WTC11 (cell line): ENCODE measurements around the gene SYCP1.

Experiments used
- ATF1 ChIP-seq: sonication (generic); formaldehyde crosslinking; IDR thresholded peaks from 2 replicates; pipeline ENCODE4 v1.8.1; 2023; ENCODE audit warnings: mild to moderate bottlenecking, moderate library complexity, missing genetic modification reagents
- HMGA2 ChIP-seq: fragments of 250-450 bp; sonication (Bioruptor Pico); IDR thresholded peaks from 2 replicates; pipeline ENCODE4 v1.4.0; 2021; ENCODE audit warnings: mild to moderate bottlenecking, moderate library complexity
- IRF2 ChIP-seq: sonication (generic); formaldehyde crosslinking; IDR thresholded peaks from 2 replicates; pipeline ENCODE4 v1.8.0; 2022; ENCODE audit warnings: low read depth, missing genetic modification reagents, borderline replicate concordance
- JUN ChIP-seq: sonication (generic); formaldehyde crosslinking; IDR thresholded peaks from 2 replicates; pipeline ENCODE4 v1.8.0; 2023; ENCODE audit warnings: mild to moderate bottlenecking, missing genetic modification reagents
- ZNF317 ChIP-seq: sonication (generic); formaldehyde crosslinking; IDR thresholded peaks from 2 replicates; pipeline ENCODE4 v1.8.1; 2023; ENCODE audit warnings: low read depth, mild to moderate bottlenecking, moderate library complexity, missing genetic modification reagents, borderline replicate concordance
- TF ChIP-seq, protein P1 (sequence below): fragments of 200-600 bp; IDR thresholded peaks from 2 replicates; pipeline ENCODE4 v1.8.0; 2022; ENCODE audit warnings: antibody characterized with exemption
- TF ChIP-seq, protein P2 (sequence below): sonication (generic); formaldehyde crosslinking; IDR thresholded peaks from 2 replicates; pipeline ENCODE4 v1.8.0; 2022; ENCODE audit warnings: mild to moderate bottlenecking, missing genetic modification reagents
- TF ChIP-seq, protein P3 (sequence below): sonication (generic); formaldehyde crosslinking; IDR thresholded peaks from 2 replicates; pipeline ENCODE4 v1.8.0; 2022; ENCODE audit warnings: mild to moderate bottlenecking, missing genetic modification reagents
- TF ChIP-seq, protein P4 (sequence below): sonication (generic); formaldehyde crosslinking; conservative IDR thresholded peaks from 2 replicates; pipeline ENCODE4 v1.8.1; 2023; ENCODE audit warnings: mild to moderate bottlenecking, low read depth, missing genetic modification reagents, moderate library complexity
- TF ChIP-seq, protein P5 (sequence below): sonication (generic); formaldehyde crosslinking; IDR thresholded peaks from 2 replicates; pipeline ENCODE4 v1.8.0; 2022; ENCODE audit warnings: missing genetic modification reagents
- TF ChIP-seq, protein P6 (sequence below): sonication (generic); formaldehyde crosslinking; IDR thresholded peaks from 2 replicates; pipeline ENCODE4 v1.8.1; 2023; ENCODE audit warnings: mild to moderate bottlenecking, missing genetic modification reagents, moderate library complexity

DNA sequence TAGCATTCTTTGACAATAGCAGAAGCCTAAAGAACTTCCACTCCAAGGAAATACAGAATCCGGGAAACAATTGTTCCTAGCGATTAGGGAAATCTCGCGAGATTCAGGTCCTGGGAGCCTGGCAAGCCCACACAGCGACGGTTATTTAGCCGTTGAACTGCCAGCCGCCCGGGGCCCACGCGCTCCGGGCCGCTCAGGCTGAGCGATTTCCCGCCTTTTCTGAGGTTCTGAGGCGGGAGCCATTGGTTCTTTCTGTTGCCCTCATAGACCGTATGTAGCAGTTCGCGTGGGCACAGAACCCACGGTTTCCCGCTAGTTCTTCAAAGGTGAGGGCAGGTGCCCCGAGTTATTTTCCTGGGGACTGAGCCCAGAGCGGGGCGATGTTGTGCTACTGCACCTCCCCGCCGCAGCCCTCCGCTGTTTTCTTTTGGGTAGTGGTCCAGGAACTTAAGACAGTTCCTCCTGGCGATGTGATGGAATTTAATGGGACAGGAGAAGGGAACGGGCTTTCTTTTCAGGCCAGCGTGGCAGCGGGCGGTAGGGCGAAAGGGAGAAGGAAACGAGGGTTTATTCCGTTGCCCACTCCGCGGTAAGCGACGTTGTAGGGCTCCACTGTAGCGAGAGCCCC, at the start of gene SYCP1:
- TF ChIP-seq HMGA2 (CRISPR knock-in tag) (no peak), IRF2 (CRISPR knock-in tag) (no peak), JUN (CRISPR knock-in tag) (no peak), ATF1 (no peak), ZNF317 (CRISPR knock-in tag) (no peak)
- TF ChIP-seq, protein P1, sequence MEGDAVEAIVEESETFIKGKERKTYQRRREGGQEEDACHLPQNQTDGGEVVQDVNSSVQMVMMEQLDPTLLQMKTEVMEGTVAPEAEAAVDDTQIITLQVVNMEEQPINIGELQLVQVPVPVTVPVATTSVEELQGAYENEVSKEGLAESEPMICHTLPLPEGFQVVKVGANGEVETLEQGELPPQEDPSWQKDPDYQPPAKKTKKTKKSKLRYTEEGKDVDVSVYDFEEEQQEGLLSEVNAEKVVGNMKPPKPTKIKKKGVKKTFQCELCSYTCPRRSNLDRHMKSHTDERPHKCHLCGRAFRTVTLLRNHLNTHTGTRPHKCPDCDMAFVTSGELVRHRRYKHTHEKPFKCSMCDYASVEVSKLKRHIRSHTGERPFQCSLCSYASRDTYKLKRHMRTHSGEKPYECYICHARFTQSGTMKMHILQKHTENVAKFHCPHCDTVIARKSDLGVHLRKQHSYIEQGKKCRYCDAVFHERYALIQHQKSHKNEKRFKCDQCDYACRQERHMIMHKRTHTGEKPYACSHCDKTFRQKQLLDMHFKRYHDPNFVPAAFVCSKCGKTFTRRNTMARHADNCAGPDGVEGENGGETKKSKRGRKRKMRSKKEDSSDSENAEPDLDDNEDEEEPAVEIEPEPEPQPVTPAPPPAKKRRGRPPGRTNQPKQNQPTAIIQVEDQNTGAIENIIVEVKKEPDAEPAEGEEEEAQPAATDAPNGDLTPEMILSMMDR: no peak
- TF ChIP-seq, protein P2, sequence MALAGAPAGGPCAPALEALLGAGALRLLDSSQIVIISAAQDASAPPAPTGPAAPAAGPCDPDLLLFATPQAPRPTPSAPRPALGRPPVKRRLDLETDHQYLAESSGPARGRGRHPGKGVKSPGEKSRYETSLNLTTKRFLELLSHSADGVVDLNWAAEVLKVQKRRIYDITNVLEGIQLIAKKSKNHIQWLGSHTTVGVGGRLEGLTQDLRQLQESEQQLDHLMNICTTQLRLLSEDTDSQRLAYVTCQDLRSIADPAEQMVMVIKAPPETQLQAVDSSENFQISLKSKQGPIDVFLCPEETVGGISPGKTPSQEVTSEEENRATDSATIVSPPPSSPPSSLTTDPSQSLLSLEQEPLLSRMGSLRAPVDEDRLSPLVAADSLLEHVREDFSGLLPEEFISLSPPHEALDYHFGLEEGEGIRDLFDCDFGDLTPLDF (CRISPR knock-in tag): no peak
- TF ChIP-seq, protein P3, sequence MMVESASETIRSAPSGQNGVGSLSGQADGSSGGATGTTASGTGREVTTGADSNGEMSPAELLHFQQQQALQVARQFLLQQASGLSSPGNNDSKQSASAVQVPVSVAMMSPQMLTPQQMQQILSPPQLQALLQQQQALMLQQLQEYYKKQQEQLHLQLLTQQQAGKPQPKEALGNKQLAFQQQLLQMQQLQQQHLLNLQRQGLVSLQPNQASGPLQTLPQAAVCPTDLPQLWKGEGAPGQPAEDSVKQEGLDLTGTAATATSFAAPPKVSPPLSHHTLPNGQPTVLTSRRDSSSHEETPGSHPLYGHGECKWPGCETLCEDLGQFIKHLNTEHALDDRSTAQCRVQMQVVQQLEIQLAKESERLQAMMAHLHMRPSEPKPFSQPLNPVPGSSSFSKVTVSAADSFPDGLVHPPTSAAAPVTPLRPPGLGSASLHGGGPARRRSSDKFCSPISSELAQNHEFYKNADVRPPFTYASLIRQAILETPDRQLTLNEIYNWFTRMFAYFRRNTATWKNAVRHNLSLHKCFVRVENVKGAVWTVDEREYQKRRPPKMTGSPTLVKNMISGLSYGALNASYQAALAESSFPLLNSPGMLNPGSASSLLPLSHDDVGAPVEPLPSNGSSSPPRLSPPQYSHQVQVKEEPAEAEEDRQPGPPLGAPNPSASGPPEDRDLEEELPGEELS (CRISPR knock-in tag): no peak
- TF ChIP-seq, protein P4, sequence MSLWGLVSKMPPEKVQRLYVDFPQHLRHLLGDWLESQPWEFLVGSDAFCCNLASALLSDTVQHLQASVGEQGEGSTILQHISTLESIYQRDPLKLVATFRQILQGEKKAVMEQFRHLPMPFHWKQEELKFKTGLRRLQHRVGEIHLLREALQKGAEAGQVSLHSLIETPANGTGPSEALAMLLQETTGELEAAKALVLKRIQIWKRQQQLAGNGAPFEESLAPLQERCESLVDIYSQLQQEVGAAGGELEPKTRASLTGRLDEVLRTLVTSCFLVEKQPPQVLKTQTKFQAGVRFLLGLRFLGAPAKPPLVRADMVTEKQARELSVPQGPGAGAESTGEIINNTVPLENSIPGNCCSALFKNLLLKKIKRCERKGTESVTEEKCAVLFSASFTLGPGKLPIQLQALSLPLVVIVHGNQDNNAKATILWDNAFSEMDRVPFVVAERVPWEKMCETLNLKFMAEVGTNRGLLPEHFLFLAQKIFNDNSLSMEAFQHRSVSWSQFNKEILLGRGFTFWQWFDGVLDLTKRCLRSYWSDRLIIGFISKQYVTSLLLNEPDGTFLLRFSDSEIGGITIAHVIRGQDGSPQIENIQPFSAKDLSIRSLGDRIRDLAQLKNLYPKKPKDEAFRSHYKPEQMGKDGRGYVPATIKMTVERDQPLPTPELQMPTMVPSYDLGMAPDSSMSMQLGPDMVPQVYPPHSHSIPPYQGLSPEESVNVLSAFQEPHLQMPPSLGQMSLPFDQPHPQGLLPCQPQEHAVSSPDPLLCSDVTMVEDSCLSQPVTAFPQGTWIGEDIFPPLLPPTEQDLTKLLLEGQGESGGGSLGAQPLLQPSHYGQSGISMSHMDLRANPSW (CRISPR knock-in tag): no peak
- TF ChIP-seq, protein P5, sequence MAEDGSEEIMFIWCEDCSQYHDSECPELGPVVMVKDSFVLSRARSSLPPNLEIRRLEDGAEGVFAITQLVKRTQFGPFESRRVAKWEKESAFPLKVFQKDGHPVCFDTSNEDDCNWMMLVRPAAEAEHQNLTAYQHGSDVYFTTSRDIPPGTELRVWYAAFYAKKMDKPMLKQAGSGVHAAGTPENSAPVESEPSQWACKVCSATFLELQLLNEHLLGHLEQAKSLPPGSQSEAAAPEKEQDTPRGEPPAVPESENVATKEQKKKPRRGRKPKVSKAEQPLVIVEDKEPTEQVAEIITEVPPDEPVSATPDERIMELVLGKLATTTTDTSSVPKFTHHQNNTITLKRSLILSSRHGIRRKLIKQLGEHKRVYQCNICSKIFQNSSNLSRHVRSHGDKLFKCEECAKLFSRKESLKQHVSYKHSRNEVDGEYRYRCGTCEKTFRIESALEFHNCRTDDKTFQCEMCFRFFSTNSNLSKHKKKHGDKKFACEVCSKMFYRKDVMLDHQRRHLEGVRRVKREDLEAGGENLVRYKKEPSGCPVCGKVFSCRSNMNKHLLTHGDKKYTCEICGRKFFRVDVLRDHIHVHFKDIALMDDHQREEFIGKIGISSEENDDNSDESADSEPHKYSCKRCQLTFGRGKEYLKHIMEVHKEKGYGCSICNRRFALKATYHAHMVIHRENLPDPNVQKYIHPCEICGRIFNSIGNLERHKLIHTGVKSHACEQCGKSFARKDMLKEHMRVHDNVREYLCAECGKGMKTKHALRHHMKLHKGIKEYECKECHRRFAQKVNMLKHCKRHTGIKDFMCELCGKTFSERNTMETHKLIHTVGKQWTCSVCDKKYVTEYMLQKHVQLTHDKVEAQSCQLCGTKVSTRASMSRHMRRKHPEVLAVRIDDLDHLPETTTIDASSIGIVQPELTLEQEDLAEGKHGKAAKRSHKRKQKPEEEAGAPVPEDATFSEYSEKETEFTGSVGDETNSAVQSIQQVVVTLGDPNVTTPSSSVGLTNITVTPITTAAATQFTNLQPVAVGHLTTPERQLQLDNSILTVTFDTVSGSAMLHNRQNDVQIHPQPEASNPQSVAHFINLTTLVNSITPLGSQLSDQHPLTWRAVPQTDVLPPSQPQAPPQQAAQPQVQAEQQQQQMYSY (CRISPR knock-in tag): no peak
- TF ChIP-seq, protein P6, sequence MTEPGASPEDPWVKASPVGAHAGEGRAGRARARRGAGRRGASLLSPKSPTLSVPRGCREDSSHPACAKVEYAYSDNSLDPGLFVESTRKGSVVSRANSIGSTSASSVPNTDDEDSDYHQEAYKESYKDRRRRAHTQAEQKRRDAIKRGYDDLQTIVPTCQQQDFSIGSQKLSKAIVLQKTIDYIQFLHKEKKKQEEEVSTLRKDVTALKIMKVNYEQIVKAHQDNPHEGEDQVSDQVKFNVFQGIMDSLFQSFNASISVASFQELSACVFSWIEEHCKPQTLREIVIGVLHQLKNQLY: no peak
